ENCODE data around the gene PSME2. TPM values are rescaled to one million over a fixed set of nuclear protein-coding genes. Genes with fewer than 3 reads are reported as not detected.

PSME2 gene
- total and polyA plus RNA-seq, 2 experiments from 2014 or later: 75.5 to 189 TPM

DNA sequence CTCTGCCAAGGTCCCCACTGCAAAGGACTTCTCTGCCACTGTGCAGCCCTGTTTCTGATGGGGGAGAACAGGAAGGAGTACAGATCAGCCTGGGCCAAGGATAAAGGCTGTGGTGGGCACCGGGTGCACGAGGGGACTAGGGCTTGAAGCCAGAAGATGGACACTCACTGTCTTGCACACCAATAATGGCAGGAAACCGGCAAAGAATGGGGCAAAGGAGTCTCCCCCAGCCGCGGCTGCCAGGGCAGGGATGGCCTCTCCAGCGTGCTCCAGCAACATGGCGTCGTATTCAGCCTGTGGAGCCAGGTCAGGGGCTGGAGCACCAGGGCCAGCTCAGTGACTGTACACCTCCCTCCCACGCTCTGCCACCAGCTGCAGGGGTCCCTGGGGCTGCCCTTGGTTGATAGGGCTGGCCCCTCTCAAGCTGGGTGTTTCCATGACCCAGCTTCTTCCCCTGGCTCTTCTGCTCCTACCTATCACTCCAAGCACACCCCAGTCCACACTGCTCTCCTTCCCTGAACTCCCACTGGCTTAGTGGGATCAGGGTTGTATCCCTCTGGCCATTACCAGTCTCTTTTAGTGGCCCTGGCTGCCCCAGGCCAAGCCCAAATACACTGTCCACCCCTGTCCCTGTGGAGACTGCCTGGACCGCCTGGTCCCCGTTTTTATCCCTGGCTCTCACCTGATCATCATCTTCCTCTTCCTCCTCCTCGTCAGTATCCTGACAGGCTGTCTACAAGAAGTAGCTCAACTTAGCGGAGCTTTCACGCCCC, 35.9 kb upstream of the PSME2 start:
- 91% methylated on average over 14 of the region's 14 CpGs for whole genome bisulfite sequencing (ENCODE audit: low lambda C conversion rate, missing lambda C conversion rate)
- no peaks in the 10 kb centered on the region for H3K9me2 ChIP-seq (replicated peaks; ENCODE audit: insufficient read depth)
- no peaks in the 10 kb centered on the region for H3K36me3 ChIP-seq (replicated peaks; ENCODE audit: insufficient read depth, low read depth)
- TF ChIP-seq, protein P1, sequence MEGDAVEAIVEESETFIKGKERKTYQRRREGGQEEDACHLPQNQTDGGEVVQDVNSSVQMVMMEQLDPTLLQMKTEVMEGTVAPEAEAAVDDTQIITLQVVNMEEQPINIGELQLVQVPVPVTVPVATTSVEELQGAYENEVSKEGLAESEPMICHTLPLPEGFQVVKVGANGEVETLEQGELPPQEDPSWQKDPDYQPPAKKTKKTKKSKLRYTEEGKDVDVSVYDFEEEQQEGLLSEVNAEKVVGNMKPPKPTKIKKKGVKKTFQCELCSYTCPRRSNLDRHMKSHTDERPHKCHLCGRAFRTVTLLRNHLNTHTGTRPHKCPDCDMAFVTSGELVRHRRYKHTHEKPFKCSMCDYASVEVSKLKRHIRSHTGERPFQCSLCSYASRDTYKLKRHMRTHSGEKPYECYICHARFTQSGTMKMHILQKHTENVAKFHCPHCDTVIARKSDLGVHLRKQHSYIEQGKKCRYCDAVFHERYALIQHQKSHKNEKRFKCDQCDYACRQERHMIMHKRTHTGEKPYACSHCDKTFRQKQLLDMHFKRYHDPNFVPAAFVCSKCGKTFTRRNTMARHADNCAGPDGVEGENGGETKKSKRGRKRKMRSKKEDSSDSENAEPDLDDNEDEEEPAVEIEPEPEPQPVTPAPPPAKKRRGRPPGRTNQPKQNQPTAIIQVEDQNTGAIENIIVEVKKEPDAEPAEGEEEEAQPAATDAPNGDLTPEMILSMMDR (IDR thresholded peaks at IDR 0.05; ENCODE audit: poor library complexity): no peak
- TF ChIP-seq EZH2 (IDR thresholded peaks at IDR 0.05; ENCODE audit: borderline replicate concordance) (no peak), EZH2phosphoT487 (IDR thresholded peaks at IDR 0.05; ENCODE audit: low read depth, severe bottlenecking, unreplicated experiment) (no peak)
- no peak overlapping the region for H3K4me3 ChIP-seq
- H4K20me1 ChIP-seq (ENCODE audit: insufficient read depth, poor library complexity, severe bottlenecking): no peaks in the 10 kb centered on the region
- H3K27me3 ChIP-seq: no peaks in the 10 kb centered on the region
- no peak overlapping the region for H2AFZ ChIP-seq
- H3K4me1 ChIP-seq (ENCODE audit: insufficient read depth): no peaks in the 10 kb centered on the region
- H3K79me2 ChIP-seq: peaks cover 10% of the 10 kb centered on the region
- H3K4me2 ChIP-seq: no peak overlapping the region
- H3K27ac ChIP-seq: no peak overlapping the region
- H3K9me3 ChIP-seq (ENCODE audit: low read depth): no peaks in the 10 kb centered on the region
- DNase-seq (ENCODE audit: low spot score): no peak

DNA sequence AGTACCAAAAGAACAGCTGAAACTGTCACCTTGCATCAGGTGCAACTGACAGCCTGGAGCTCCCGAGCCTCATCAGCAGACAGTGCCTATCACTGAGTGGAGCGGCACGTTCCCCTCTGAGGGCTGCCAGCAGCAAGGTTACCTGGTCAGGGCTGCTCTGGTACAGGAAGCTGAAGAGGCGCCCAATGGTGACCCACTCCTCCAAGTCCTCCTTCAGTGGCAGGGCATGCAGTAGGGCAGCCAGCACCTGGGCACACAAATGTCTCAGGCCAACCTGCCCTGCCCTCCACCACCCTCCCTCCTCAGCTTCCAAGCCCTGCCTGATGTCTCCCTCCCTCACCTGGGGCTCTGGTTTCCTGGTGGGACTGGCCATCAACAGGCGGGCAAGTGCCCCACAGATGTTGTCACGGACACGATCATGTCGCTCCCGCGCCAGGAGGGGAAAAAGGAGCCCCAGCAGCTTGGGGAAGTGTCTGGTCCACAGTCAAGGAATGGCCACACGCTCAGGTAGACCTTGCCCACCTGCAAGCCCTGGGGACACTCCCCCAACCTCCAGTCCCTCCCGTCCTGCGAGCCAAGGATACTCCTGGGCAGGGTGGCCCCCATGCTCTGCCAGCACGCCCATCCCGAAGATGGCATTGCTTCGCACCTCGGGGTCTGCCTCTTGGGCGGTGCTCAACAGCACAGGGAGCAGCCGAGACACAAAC, 35.1 kb upstream of the PSME2 start:
- Histone ChIP-seq H3K4me2 (no peak overlapping the region), H3K9me3 (ENCODE audit: low read depth) (no peaks in the 10 kb centered on the region), H3K4me1 (ENCODE audit: insufficient read depth) (no peaks in the 10 kb centered on the region), H3K79me2 (peaks cover 5% of the 10 kb centered on the region), H3K27me3 (no peaks in the 10 kb centered on the region), H3K9me2 (replicated peaks; ENCODE audit: insufficient read depth) (no peaks in the 10 kb centered on the region), H3K4me3 (no peak overlapping the region), H3K27ac (no peak overlapping the region), H2AFZ (no peak overlapping the region), H3K36me3 (replicated peaks; ENCODE audit: insufficient read depth, low read depth) (peaks cover under 1% of the 10 kb centered on the region), H4K20me1 (ENCODE audit: insufficient read depth, poor library complexity, severe bottlenecking) (no peaks in the 10 kb centered on the region)
- WGBS (ENCODE audit: low lambda C conversion rate, missing lambda C conversion rate): 90% methylated on average over 19 of the region's 19 CpGs
- TF ChIP-seq EZH2phosphoT487 (IDR thresholded peaks at IDR 0.05; ENCODE audit: low read depth, severe bottlenecking, unreplicated experiment) (no peak), EZH2 (IDR thresholded peaks at IDR 0.05; ENCODE audit: borderline replicate concordance) (no peak)
- TF ChIP-seq, protein P1 (IDR thresholded peaks at IDR 0.05; ENCODE audit: poor library complexity): no peak
- no peak for DNase-seq (ENCODE audit: low spot score)

DNA sequence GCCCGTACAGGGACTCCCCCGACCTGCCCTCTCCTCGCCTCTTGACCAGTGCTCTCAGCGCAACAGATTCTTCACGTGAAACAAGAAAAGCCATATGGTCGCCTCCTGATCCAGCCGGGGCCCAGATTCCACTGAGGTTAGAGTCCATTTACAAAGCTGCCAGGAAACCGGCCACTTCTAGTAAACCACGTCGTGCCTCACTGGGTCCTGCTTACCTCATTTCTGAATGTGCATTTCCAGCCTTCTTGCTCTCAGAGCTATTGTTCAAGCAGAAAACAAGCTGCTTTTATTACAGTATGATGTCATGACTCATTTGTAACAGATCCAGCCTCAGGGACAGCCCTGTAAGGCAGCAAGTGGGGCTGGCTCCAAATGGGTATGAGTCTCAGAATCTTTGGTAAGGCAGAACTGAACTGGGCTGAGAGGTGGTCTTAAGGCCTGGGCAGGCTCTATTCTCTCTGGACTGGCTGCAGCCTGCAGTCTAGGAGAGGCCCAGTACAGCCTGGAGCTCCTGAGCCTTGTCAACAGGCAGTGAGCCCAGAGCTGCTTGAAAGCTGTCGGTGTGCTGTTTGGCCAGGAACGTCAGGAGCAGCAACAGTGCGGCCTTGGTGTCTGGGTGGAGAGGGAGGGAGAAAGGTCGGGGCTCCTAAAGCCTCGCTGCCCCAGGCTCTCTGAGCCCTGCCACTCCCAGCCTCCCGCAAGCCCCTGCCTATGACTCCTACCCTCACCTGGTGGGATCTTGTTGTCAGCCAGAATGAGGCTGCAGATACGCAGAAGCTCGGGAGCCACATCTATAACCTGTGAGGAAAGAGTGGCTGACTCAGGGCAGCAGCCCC, 33.8 kb upstream of the PSME2 start:
- peaks cover 2% of the 10 kb centered on the region for H3K36me3 ChIP-seq (replicated peaks; ENCODE audit: insufficient read depth, low read depth)
- no peak overlapping the region for H3K4me3 ChIP-seq
- 85% methylated on average over 18 of the region's 18 CpGs for WGBS (ENCODE audit: low lambda C conversion rate, missing lambda C conversion rate)
- no peaks in the 10 kb centered on the region for H4K20me1 ChIP-seq (ENCODE audit: insufficient read depth, poor library complexity, severe bottlenecking)
- H2AFZ ChIP-seq: no peak overlapping the region
- H3K4me2 ChIP-seq: no peak overlapping the region
- H3K79me2 ChIP-seq: peaks cover 2% of the 10 kb centered on the region
- peak; percentile 60 for DNase-seq (ENCODE audit: low spot score)
- no peaks in the 10 kb centered on the region for H3K4me1 ChIP-seq (ENCODE audit: insufficient read depth)
- H3K27ac ChIP-seq: peak overlapping the region; percentile 87
- H3K9me2 ChIP-seq (replicated peaks; ENCODE audit: insufficient read depth): no peaks in the 10 kb centered on the region
- no peaks in the 10 kb centered on the region for H3K9me3 ChIP-seq (ENCODE audit: low read depth)
- TF ChIP-seq, protein P1 (IDR thresholded peaks at IDR 0.05; ENCODE audit: poor library complexity): no peak
- no peak for TF ChIP-seq EZH2 (IDR thresholded peaks at IDR 0.05; ENCODE audit: borderline replicate concordance)
- H3K27me3 ChIP-seq: no peaks in the 10 kb centered on the region

Measured in hepatocyte (in vitro differentiated cells).